C4-2B (cell line): Measurements from ENCODE around the gene CCDC3.

Experiments
- H3K27ac ChIP-seq: fragments of 450-650 bp; 2 replicates; pipeline ENCODE4 v1.5.1; 2017
- CTCF ChIP-seq: fragments of 450-650 bp; conservative IDR thresholded peaks from 2 replicates; pipeline ENCODE4 v1.5.1; 2017; ENCODE audit warnings: mild to moderate bottlenecking
- ZFX ChIP-seq: fragments of 450-650 bp; IDR thresholded peaks from 2 replicates; pipeline ENCODE4 v1.6.1; 2017

Gene CCDC3

GRCh38 chr10:12949248-12949647 lies 52.3 kb downstream of the CCDC3 start:
- TF ChIP-seq CTCF (peak; percentile 28; the same call in 1 of the 2 replicates), ZFX (no peak)
- H3K27ac ChIP-seq: no peak overlapping the region

GRCh38 chr10:12947741-12948140 lies 53.8 kb downstream of the CCDC3 start:
- H3K27ac ChIP-seq: no peak overlapping the region
- TF ChIP-seq ZFX: 0 out of 2 replicates have a peak, but pooled peaks have one; percentile 27
- TF ChIP-seq CTCF: no peak

GRCh38 chr10:12946372-12946771 lies 55.1 kb downstream of the CCDC3 start:
- TF ChIP-seq ZFX: no peak
- no peak for TF ChIP-seq CTCF
- H3K27ac ChIP-seq: no peak overlapping the region

- TF ChIP-seq CTCF: no peak
- no peak for TF ChIP-seq ZFX
Measured at GRCh38 chr10:12945690-12946359, 55.7 kb downstream of the CCDC3 start.

GRCh38 chr10:12944931-12945330 lies 56.6 kb downstream of the CCDC3 start:
- H3K27ac ChIP-seq: no peak overlapping the region
- TF ChIP-seq ZFX: no peak
- no peak for TF ChIP-seq CTCF

More at GRCh38 chr10:12945690-12946359, 55.7 kb downstream of the CCDC3 start:
- no peak overlapping the region for H3K27ac ChIP-seq

GRCh38 chr10:12943425-12943824 lies 58.1 kb downstream of the CCDC3 start:
- TF ChIP-seq ZFX (no peak), CTCF (no peak)
- H3K27ac ChIP-seq: no peak overlapping the region

GRCh38 chr10:12941966-12942365 lies 59.5 kb downstream of the CCDC3 start:
- TF ChIP-seq ZFX: no peak
- no peak for TF ChIP-seq CTCF
- H3K27ac ChIP-seq: no peak overlapping the region
